GM21447 (cell line): ENCODE results near the gene PHF23.

Experiments
- ATAC-seq: cut with Tn5 transposase; IDR thresholded peaks from one replicate; pipeline ENCODE4 v1.9.1; 2021; ENCODE audit not compliant: unreplicated experiment

The PHF23 gene

GRCh38 chr17:7221278-7222092 is 17.8 kb downstream of the PHF23 start:
- ATAC-seq, result no peak

DNA sequence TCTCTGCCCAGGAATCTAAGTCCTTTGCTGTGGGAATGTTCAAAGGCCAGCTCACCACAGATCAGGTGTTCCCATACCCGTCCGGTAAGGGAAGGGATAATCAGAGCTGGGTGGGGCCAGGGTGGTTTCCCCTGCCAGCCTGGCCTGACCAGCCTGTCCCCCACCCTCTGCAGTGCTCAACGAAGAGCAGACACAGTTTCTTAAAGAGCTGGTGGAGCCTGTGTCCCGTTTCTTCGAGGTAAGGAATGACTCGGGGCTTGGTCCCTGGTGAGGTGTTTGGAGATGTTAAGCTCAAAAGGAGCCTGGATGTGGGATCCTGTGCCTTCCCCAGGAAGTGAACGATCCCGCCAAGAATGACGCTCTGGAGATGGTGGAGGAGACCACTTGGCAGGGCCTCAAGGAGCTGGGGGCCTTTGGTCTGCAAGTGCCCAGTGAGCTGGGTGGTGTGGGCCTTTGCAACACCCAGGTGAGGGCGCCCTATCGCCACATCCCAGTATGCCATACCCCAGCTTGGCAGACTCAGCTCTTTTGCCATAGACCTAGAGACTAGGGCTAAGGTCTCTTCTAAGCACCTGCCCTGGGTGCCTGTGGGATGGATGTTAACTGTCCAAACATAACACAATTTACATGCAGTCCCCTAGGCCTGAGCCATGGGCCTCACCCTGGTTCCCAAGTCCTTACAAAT is 18.5 kb downstream of the PHF23 start:
- no peak for ATAC-seq

- ATAC-seq, result peak; percentile 46
These were observed 19.3 kb downstream of the PHF23 start, which contains the start of the genes ACADVL and DLG4 for GRCh38 chr17:7219812-7220592. TSS of gene ACADVL (plus strand) at chr17:7219938. CDS start at chr17:7219985, 47 bp downstream. TSS of gene DLG4 (minus strand) at chr17:7219836.

- no peak for ATAC-seq
These were observed 19.9 kb downstream of the PHF23 start for GRCh38 chr17:7219229-7219811.

- ATAC-seq, result no peak
These were observed 20.5 kb downstream of the PHF23 start for GRCh38 chr17:7218758-7219157.

DNA sequence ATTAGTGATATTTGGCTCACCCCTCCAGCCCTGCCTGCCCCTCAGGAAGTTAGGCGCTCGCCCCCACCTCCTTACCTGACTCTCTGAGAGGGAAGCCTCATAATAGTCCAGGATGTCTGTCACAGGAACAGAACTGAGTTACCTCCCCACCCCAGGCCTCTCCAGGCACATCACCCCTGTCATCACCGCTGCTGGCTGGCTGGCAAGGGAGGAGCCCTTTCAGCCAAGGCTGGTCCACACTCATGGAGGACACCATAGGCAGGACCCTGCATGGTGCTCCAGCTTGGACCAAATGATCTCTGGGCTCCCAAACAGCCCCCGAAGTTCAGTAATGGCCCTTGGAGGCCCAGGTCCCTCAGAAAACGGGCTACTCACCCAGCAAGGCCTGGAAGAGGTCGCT is 21.1 kb downstream of the PHF23 start:
- ATAC-seq, result no peak

DNA sequence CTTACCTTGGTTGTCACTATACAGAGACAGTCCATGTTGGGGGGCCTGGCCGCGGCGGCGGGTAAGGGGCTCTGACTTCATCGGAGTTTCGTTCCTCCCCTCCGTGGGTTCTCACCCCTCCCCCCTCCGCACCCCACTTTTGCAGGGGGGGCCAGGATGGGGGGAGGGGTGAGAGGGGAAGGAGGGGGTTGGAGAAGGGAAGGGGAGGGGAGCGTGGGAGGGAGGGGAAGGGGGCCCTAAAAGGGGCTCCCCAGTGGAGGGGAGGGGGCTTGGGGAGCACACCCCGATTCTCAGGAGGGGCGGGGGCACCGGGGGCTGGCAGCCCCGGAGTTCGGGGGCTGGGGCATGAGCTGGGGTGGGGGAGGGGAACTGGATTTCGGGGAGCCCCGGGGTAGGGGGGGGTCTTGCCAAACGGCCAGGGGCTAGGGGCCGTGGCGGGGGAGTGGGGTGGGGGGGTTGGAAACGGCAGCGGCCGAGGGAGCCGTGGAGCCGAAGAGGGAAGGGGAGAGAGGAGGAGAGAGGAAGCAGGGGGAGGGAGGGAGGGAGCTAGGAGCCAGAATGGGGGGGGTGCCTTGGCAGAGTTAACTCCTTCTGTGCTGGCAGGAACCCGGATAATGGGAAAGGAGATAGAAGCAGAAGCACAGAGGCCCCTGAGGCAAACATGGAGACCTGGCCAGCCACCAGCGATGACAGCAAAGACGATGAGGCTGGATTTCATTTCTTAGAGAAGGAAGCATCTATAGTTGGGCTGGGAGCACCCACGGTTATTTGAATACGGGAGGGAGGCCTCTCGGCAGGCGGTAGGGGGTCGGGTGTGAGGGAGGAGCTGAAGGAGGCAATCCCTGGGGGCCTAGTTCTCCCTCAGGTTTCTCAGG is 21.9 kb downstream of the PHF23 start:
- no peak for ATAC-seq

- ATAC-seq, result no peak
These were observed 22.8 kb downstream of the PHF23 start for GRCh38 chr17:7216242-7217112.

DNA sequence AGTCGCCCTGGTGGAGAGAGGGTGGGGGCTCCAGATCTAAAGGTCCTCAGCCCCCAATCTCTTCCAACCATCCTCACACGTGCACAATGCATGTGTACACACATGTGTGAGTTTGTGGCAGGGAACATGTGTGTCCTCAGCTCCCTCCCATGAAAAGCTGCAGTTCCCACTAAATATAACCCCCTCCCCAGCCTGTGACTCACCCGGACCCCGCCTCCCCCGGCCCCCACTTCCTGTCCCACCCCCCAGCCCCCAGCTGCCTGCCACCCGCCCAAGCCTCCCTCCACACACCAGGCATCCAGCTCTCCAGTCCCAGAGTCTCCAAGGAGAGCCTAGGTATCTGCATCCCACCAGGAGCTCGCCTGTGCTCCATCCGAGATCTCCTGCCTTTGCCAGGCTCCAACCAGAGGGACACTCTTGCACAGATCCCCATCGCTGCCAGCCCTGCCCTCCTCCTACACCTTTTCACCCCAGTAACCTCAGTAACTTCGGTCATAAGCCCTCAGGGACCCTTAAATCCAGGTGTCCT is 23.5 kb downstream of the PHF23 start:
- no peak for ATAC-seq

DNA sequence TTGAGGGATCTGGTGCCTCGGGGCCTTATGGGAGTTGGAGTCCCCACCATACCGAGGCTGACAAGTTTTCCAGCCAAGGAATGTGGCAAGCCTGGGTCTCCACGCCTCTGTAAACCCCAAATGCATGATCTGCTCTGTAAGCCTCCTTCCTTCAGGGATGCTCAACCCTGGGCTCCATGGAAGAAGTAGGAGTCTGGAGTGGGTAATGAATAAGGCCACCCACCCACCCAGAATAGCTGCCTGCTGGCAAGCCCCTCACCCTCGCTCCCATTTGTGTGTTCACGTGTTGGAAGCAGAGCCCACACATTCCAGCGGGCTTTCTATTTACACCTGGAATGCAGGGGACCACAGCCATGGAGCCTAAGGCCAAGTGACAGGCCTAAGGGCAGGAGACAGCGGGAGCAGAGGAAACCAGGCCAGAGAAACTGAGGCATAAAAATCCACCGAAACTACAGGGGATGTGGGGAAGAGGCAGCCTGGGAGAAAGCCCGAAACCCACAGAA is 24.1 kb downstream of the PHF23 start:
- ATAC-seq, result no peak

DNA sequence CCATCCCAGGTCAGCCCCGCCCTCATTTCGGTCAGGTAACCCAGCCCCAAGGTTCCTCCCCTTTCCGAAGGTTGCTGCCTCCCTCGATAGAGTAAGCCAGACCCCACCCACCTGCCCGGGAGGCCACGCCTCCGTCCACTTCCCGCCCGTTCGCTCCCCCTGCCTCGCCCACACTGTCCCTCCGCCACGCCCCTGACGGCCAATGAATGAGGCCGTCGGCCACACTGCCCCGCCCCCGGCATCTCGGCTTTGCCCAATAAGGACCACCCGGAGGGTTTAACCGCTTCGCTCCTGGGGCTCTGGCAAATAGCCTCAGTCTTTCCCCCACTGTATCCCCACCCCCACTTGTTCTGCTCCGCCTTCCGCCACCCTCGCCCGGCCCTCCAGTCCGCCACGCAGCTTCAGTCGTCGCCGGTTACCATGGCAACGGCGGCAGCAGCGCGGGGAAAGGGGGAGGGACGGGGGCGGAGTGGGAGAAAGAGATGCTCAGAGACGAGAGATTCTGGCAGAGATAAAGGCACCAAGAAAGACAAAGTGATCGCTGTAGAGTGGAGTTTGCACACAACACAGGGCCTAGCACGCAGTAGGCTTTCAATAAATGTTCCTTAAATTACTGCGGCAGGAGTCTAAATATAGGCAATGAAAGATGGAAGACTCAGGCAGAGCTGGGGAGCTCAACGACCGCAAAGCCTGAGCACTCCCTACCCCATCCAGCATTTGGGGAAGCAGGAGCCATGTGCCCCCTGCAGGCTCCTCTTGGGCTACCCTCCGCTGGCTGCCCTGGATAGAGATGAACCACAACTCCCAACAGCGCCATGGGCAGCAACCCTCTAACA is 24.7 kb downstream of the PHF23 start:
- ATAC-seq, result peak; percentile 70

- no peak for ATAC-seq
These were observed 25.4 kb downstream of the PHF23 start for GRCh38 chr17:7213895-7214299.

DNA sequence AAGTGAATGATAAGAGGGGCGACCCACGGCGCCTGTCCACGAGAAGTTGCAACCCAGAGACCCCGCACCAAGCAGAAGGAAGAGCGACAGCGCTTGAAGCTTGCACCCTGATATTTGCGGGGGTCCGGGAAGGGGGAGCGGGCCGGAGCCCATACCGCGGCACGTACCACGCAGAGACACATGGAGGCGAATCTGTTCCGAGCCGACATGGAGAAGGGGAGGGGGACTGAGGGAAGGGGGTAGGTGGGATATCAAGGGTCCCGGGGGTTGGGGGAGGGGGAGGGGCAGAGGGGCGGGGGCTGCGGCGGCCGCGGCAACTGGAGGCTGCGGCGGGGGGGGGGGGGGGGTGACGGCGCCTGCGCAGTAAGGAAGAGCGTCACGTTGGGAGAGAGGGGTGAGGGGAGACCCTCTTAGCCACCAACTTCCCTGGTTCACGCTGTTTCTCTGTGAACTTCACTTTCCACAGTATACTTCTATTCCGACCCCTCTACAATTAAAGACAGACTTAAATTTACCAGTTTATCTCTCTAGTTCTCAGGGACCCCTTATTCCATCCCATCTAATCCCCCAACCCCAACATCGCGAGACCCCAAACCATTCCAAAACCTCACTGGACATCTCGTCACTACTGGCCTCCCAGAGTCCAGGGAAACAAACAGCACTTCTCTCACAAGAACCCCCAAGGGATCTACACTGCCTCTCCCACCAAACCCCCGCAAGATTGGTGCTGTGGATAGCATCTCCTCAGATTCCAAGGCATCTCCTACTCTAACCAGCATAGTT is 27.6 kb downstream of the PHF23 start:
- ATAC-seq, result no peak

GRCh38 chr17:7208754-7209460 is 30.4 kb downstream of the PHF23 start:
- no peak for ATAC-seq

GRCh38 chr17:7208027-7208571 is 31.2 kb downstream of the PHF23 start:
- ATAC-seq, result no peak
